Stimulated activated CD4-positive, alpha-beta T cell treated with anti-CD3 and anti-CD28 coated beads, Interleukin-12 subunit alpha, Interleukin-12 subunit beta, amount 100 ng/mL, for 48 hours (primary cell): Measurements from ENCODE around the gene NEK6.

Experiments used
- DNase-seq, 3 donors: peaks; one replicate each; pipeline ENCODE4 v3.0.0-alpha.2; 2020; ENCODE audit warnings: low read depth in 2 of 3, low spot score in 1 of 3

NEK6 gene

DNA sequence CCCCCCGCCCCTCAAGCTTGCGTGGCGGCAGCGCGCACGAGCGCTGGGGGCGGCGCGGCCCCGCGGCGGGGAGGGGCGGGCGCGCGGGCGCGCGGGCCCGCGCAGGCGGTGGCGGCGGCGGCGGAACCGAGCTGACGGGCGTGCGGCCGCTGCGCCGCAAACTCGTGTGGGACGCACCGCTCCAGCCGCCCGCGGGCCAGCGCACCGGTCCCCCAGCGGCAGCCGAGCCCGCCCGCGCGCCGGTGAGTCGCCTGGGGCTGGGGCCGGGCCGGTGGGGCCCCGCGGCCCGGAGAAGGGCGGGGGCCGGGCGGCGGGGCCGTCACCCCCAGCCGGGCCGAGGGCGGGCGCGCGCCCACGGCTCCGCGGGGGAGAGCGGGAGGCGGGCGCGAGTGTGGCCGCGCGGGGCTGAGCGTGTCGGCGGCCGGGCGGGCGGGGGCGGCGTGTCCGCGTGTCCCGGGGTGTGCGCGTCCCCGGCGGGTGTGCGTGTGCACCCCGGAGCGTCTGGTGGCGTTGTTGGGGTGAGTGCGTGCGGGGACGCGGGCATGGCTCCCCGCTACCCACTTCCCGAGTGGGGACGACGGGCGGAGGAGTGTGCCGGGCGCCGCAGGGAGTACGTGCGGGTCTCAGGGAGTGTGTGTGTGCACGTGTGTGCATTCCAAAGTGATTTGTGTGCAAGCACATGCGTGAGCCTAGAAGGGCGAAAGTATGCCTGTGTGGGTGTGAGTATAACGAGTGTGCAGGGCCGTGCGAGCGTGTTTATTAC is at the start of gene NEK6:
NEK6 (plus strand) TSS at position 106 of the 763 bp plus-strand sequence. CDS start 44,016 bp downstream, outside the sequence.
- peak in 1 of 3 donors; percentile 17 for DNase-seq

DNA sequence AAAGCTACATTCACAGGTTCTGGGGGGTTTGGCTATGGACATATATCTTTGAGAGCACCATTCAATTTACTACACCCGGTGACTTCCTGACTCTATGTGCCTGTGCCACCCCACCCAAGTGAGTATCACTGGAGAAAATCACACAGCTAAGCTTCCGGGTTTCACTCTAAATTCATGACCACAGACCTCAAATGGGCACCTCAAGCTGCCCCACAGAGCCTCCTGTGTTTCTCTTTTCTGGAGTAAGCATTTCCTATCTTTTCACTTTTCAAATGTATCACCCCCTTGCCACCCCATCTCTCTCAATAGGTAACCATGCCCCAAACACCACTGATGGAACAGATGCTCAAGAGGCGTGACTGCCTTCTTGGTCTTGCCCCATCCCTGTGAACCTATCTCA is 49.2 kb upstream of the NEK6 start:
- no peak for DNase-seq

DNA sequence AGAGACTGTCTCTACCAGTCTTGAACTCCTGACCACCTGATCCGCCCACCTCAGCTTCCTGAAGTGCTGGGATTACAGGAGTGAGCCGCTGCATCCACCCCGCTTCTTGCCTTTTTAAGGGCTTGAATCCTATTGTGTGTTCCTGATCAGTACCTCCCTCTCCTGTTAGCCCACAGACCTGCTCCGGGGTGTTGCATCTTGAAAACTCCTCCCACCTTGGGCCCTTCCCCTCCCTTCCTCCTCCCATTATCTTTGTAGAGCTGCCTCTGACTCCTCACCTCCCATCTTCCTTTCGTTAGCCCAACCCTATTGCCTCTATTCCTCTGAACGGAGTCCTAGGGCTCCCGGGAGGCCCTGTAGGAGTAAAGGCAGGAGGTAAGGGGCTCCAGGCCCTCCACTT is 48.5 kb upstream of the NEK6 start:
- DNase-seq = no peak

DNA sequence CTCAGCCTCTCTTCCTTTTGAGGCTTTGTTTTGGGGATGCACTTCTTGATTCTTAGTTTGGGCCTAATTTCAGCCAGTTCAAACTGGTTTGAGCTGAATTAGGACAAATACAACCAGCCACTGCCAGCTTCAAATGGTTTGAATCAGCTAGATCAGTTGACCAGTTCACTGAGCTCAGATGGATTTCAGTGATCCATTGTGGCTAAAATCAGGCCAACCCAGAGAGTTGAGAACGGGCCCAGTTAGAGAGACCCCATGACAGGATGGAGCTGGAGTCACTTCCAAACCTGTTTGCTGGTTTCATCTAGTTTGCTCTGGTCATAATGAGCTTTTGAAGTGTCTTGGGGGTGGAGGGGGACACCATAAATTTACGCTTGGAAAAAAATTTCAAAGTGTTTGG is 48.0 kb upstream of the NEK6 start:
- DNase-seq = no peak

DNA sequence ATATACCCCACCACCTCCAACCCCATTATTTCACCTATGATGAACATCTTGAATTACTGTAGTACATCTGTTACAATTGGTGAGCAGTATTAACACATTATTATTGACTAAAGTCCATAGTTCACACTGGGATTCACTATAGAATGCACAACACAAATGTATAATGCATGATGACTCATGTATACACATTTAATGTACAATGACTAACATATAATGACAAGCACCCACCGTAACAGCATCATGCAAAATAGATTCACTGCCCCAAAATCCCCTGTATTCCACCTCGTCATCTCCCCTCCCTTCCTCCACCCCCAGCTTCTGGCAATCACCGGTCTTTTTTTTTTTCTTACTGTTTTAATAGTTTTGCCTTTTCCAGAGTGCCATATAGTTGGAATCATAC is 47.1 kb upstream of the NEK6 start:
- DNase-seq = peak in 1 of 3 donors; percentile 38

DNA sequence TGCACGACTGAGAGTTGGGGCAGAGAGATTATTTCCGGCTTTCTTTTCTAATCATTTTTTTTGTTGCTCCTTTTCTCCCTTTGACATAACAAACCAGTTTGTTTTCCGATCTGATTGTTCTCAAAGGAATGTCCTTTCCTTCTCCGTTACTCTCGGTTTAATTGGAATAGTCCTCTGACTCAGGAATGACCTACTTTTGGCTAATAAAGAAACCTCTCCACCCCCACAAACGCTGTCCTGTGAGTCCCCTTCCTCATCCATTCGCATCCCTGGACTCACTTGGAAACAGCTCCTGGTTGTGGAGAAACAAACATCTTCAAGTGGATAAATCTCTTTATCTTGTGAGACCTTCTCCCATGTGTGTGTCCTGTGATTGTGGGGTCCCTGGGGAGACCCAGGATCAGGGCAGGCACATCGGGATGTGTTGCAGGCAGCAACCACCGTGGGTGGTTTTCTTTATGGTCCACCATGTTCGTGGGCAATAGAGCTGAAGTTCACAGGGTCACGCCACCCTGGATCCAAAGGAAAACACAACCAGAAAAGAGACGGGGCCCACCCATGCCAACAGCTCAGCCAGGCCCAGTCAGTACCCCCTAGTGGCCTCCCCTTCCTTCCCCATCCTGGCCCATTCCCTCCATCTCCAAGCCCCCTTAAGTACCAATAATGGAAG is 45.2 kb upstream of the NEK6 start:
- DNase-seq = no peak

DNA sequence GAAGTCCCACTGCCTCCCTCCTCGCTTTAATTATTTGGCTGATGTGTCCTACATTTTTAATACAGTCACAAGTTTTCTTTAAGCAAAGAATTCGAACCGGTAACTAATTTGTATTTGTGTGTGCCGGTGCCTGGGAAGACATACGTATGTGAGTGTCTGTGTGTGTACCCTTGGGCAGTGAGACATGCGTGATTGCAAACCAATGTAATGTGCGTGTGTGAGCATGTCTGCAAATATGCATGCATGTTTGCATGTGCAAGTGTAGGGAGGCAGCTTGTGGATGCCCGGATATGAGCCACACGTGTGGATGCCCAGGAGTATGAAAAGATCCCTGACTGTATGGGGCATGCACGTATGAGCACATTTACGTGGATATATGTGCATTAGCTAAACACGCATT is 44.4 kb upstream of the NEK6 start:
- DNase-seq = no peak

DNA sequence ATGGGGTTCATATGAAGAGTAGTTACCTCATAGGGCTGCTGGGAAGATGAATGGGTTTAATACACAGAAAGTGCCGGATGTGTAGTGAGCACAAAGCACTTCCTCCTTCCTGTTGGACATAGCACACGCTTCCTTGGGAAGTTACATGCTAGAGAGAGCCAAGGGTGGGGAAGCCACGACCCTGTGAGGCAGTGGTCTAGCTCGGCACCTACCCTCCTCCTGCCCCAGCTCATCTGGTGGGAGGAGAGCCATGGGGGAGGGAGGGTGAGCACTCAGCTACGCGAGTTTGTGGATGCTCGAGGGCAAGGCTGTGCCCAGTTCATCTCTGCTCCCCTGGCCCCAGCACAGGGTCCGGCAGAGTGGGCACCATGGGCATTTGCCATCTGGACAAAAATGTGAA is 43.6 kb upstream of the NEK6 start:
- DNase-seq = no peak

DNA sequence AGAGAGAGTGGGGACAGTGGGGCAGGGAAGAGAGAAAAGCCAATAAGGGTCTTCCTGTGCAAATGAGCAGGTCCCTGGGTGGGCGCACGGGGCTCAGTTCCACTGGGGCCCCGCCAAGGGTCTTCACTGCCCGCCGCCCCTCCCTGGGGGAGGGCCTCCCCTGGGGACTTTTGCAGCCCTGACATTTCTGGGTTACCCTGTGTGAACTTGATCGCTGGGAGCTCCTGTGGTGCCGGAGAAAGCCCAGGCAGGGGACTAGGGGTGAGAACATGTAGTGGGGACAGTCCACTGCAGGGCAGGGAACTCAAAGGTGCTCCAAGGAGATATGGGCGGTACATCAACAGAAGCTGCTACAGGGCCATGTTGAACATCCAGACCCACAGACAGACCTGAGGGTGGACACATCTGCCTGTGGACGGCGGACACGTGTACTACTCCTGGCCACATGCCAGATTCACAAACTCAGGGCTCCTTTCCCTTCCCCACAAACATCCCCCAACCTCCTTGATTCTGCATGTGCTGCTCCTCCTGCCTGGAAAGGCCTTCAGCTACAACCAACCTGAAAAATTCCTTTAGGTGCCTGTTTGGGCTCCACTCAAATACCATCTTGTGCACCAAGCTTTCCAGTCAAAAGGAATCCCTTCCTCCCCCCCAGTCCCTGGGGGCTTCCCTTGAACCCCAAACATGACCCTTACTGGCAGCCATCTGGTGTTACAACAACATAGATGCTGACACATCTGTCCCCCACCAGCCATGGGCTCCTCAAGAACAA is 43.0 kb upstream of the NEK6 start:
- no peak for DNase-seq

DNA sequence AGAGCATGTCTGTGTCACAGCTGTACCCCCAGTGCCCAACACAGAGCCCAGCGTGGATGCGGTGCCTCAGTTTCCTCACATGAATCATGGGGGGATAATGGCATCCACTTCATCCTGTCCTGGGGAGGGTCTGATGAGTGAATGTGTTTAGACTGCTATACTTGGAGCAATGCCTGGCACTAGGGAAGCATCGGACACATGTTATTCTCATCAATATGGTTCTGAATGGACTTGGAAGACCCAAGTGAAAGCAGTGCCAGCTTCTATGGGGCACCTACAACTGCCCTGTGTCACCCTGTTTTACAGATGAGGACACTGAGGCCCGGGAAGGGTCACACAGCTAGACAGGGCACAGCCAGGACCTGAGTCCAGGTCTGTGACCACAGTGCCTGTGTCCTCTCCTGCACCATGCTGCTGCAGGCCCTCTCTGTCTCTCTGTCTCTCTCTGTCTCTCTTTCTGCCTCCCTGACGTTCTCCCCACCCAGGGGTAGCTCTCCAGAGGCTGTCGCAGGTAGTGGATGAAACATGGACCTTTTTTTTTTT is 42.3 kb upstream of the NEK6 start:
- DNase-seq = no peak

DNA sequence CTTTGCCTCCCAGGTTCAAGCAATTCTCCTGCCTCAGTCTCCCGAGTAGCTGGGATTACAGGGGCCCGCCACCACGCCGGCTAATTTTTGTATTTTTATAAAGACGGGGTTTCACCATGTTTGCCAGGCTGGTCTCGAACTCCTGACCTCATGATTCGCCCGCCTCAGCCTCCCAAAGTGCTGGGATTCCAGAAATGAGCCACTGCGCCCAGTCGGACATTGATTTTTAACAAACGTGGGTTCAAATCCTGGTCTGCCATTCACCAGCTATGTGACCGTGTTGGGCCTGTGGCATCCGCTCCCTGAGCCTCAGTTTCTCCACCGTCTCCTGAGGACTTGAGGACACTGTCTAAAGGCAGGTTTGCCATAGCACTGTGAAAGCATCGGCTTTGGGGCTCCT is 41.8 kb upstream of the NEK6 start:
- DNase-seq = no peak

DNA sequence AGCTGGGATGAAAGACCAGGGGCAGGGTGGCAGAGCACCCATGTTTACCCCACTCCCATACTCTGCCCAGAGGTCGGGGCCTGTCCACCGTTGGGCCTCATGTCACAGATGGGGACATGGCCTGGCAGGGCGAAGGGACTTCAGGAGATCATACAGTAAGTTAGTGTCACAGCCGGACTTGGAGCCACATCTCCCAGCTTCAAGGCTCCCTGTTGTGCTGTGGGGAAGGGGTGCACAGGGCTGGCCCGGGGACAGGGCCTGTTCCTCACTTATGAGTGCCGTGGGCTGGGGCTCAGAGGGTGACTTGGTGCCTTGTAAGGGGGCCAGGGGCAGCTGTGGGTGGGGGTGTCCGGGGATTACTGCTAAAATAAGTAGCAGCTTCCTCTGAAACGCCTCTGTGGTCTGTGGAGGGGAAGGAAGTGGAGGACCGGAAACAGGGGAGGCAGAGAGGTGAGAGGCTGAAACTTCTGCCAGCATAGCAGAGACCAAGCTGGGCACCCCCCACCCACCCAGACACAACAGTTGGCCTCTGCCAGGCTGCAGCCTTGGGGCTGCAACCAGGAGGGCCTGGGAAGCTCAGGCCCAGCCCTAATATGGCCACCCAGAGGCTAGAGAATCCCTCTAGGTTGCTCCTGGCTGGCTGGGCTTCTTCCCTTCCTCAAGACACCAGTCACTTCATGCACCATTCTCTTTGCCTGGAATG is 41.1 kb upstream of the NEK6 start:
- peak; percentile 38 to 63 (median 52) for DNase-seq

DNA sequence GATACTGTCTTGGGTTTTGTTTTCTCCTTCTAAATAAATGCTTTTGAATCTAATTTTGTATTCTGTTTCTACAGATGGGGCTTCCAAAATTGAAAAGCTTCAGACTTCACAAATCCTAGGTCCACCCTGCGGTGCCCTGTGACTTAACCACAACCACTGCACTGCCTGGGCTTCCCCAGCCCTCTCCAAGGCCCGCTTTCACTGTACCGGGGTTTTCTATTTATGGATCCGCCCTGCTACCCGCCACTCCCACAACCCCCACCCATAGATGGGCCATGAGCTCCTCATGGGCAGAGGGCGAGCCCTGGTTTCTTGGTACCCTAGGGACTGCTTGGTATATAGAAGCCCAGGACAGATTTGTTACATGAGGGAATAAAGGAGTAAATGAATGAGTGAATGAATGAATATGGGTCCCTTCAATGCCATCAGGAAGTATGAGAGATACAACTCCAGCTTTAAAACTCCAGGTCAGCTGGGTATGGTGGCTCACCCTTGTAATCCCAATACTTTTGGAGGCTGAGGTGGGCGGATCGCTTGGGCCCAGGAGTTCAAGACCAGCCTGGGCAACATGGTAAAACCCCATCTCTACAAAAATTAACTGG is 39.8 kb upstream of the NEK6 start:
- no peak for DNase-seq

DNA sequence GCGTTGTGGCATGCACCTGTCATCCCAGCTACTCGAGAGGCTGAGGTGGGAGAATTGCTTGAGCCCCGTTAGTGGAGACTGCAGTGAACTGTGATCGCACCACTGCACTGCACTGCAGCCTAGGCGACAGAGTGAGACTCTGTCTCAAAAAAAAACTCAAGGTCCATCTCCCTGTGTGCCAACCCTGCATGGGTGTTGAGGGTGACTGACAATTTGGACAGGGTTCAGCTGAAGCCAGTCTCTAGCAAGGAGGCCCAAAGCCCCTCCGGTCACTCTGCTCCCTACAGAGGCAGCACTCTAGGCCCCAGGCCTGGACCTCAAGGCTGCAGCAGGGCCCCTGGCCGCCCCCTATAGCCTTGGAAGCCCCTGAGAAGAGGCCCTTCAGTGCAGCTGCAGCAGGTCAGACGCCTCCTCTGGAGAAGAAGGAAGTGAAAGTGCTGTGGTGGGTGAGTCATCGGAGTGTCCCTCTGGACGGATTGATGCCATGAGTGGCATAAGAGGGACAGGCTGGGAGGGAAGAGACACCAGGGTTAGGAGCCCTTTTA is 39.2 kb upstream of the NEK6 start:
- peak in 2 of 3 donors; percentile 32 to 48 for DNase-seq

DNA sequence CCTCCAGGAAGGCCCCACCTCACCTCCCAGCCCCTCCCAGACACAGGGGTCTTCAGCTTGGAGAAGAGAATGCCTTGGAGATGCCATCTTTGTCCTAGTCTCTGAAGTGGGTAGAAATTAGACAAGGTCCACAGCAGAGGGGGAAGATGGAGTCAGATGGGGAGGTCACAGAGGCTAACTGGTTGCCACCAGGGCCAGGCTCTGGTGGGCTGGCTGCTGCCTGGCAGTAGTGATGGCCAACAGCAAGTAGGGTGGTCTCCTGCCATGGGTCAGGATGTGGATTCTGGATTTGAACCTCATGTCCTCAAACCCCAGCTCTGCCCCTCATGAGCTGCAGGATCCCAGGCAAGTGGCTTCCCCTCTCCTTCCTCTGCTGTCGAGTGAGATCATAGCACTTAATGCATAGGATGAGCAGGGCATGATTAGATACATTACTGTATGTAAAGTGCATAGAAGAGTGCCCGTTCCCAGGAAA is 38.7 kb upstream of the NEK6 start:
- no peak for DNase-seq

DNA sequence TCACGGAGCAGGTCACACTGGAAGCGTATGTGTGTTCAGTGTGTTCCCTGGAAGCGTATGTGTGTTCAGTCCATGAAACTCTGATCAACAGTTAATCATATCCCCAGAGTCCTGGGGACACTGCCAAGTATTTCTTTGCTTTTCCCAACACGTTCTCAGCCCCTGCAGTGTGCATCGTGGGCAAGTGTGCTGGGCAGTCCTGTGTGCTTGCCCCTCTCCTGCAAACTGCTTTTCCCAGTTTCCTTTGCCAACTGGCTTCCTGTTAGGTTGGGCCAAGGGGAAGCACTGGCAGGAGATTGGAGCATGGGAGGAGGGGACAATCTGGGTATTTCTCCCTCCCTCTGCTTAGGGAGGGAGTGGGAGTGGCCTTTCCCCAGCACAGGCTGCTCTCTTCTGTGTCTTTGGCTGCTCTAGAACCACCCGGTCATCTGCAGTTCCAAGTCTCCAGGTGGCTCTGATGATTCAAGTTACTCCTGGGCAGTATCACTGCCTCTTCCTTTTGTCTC is 36.8 kb upstream of the NEK6 start:
- DNase-seq = no peak

DNA sequence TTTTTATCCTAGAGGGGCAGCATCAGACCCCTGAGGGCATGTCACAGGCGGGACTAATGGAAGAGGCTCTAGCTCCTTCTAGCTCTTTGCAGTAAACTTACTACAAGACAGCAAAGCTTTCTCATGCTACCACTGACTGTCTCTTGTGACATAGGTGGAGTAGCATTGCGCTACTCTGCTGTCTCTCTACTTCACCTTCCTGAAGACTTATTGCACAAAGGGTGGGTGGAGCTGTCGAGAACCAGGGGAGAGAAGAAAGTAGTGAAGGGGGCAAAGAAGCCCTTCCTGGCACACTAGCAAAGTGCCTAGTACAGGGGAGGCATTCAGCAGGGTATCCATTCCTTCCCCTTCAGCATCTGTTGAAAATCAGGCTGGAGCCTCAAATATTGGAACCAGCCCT is 36.1 kb upstream of the NEK6 start:
- no peak for DNase-seq

DNA sequence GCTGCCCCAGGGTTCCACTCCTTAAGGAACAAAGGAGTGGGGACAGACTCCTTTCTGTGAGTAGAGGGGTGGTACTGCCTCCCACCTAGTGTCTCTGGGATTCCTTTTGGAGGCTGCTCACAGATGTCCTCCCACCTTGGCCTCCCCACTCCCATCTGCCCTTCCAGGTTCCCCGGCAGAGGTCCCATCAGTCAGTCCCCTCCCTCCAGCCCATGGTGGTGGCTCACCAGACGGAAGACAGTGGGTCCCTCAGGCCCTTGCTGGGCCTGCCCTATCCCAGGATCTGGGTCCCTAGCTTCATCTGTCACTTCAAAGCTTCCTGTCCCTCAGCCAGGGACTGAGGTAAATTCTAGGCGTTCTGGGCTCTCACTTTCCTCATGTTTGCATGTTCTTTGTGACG is 35.6 kb upstream of the NEK6 start:
- DNase-seq = no peak

DNA sequence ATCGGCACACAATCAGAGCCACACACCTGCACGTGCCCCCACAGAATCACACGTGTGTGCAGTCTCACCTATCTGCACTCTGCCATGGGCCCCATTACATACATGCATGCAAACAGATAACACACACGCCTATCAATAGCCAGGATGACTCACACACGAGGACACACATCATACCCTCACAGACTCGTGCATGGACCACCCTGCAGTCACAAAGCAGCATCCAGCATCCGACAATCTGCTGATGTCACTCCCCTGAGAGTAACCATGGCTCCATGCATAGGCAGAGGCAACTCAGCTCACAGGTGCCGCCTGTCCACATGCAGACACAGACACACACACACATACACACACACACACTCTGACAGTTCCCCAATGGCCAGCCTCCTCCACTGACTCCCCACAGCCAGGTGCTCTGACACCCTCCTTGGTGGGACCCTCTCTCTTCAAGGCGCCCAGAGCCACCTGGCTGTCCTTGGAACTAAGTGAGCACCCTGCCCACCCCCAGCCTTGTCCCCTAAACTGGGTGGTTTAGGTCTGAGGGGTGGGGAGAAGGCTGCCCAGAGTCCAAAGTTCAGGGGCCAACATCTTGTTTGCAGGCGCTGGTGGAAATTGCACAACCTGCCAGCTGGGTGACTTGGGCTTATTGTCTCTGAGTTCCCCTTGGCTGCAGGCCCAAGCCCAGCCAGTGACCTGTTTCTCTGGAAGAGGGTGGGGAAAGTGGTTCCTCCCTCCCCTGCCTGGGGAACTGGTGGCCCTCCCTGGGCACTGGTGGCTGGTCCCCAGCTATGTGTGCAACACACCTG is 34.6 kb upstream of the NEK6 start:
- DNase-seq = no peak
